ENCODE measurements around the gene CSAG1.
"Not testable (repeated sequence)": the region's sequence is repeated elsewhere in the genome, so short reads cannot be mapped to it uniquely, and the experiment has no call there.

DNA sequence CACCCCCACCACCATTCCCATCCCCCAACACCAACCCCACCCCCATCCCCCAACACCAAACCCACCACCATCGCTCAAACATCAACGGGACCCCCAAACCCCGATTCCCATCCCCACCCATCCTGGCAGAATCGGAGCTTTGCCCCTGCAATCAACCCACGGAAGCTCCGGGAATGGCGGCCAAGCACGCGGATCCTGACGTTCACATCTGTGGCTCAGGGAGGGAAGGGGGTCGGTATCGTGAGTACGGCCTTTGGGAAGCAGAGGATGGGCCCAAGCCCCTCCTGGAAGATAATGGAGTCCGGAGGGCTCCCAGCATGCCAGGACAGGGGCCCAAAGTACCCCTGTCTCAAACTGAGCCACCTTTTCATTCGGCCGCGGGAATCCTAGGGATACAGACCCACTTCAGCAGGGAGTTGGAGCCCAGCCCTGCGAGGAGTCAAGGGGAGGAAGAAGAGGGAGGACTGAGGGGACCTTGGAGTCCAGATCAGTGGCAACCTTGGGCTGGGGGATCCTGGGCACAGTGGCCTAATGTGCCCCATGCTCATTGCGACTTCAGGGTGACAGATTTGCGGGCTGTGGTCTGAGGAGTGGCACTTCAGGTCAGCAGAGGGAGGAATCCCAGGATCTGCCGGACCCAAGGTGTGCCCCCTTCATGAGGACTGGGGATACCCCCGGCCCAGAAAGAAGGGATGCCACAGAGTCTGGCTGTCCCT lies 780 bp upstream of the CSAG1 start:
- not testable (repeated sequence) for TF ChIP-seq ZNF138 (CRISPR knock-in tag; conservative IDR thresholded peaks at IDR 0.05)
- TF ChIP-seq, protein P1, sequence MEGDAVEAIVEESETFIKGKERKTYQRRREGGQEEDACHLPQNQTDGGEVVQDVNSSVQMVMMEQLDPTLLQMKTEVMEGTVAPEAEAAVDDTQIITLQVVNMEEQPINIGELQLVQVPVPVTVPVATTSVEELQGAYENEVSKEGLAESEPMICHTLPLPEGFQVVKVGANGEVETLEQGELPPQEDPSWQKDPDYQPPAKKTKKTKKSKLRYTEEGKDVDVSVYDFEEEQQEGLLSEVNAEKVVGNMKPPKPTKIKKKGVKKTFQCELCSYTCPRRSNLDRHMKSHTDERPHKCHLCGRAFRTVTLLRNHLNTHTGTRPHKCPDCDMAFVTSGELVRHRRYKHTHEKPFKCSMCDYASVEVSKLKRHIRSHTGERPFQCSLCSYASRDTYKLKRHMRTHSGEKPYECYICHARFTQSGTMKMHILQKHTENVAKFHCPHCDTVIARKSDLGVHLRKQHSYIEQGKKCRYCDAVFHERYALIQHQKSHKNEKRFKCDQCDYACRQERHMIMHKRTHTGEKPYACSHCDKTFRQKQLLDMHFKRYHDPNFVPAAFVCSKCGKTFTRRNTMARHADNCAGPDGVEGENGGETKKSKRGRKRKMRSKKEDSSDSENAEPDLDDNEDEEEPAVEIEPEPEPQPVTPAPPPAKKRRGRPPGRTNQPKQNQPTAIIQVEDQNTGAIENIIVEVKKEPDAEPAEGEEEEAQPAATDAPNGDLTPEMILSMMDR (IDR thresholded peaks at IDR 0.05): not testable (repeated sequence)

Data from WTC11 (cell line).